Esophagus muscularis mucosa (tissue), 4 donors: ENCODE results near the gene CLIP1. TPM values are rescaled to one million over a fixed set of nuclear protein-coding genes. Genes with fewer than 3 reads are reported as not detected.
A peak's percentile ranks its signal among the peaks of the same experiment; 100 is the strongest.
"Not testable (repeated sequence)": the region's sequence is repeated elsewhere in the genome, so short reads cannot be mapped to it uniquely, and the experiment has no call there.

Experiments used
- DNase-seq: peaks from one replicate; pipeline ENCODE4 v3.0.0-alpha.2; 2017; ENCODE audit errors: extremely low spot score
- H3K27ac ChIP-seq, 4 donors: fragments of 200-600 bp; sonication (generic); replicated peaks in 1 of 4; 1 replicate in 3 of 4; 2 replicates in 1 of 4; pipeline ENCODE4 v1.5.1; 2016 to 2019; ENCODE audit warnings: mild to moderate bottlenecking in 1 of 4
- H3K27me3 ChIP-seq, 4 donors: fragments of 200-600 bp; sonication (generic); one replicate each; pipeline versions ENCODE4 v1.5.1 to v1.6.0; 2016 to 2019
- H3K36me3 ChIP-seq, 4 donors: fragments of 200-600 bp; sonication (generic); one replicate each; pipeline ENCODE4 v1.5.1; 2016 to 2019
- H3K4me1 ChIP-seq, 4 donors: fragments of 200-600 bp; sonication (generic); one replicate each; pipeline ENCODE4 v1.5.1; 2016 to 2019
- H3K4me3 ChIP-seq, 4 donors: fragments of 200-600 bp; sonication (generic); 1 replicate in 2 of 4; 2 replicates in 2 of 4; pipeline ENCODE4 v1.5.1; 2016 to 2019; ENCODE audit warnings: mild to moderate bottlenecking in 4 of 4, moderate library complexity in 1 of 4
- H3K9me3 ChIP-seq, 4 donors: fragments of 200-600 bp; sonication (generic); 1 replicate in 3 of 4; 2 replicates in 1 of 4; pipeline ENCODE4 v1.5.1; 2016 to 2019
- EP300 ChIP-seq: sonication (generic); formaldehyde crosslinking; IDR thresholded peaks from one replicate; pipeline ENCODE4 v1.6.1; 2017; ENCODE audit warnings: antibody characterized with exemption
- POLR2A ChIP-seq: fragments of 450-650 bp; IDR thresholded peaks from one replicate; pipeline ENCODE4 v1.6.1; 2017; ENCODE audit warnings: antibody characterized with exemption, moderate library complexity, mild to moderate bottlenecking, low read depth
- POLR2AphosphoS5 ChIP-seq, 2 donors: sonication (generic); formaldehyde crosslinking; IDR thresholded peaks; one replicate each; pipeline ENCODE4 v1.6.1; 2017; ENCODE audit warnings: antibody characterized with exemption in 2 of 2
- WGBS: methylation state at CpG from one replicate; pipeline ENCODE4 v1.1.5; 2018; 5-methylcytosine and 5-hydroxymethylcytosine counted together
- intact Hi-C: fragments of 100-400 bp; cut with DNase I; formaldehyde crosslinking; loops from one replicate; pipeline ENCODE4 v1.15.1; 2023
- total RNA-seq, 4 donors: library from RNA; depleted of rRNA; stranded (reverse); fragments of >200 nt; gene quantifications; one replicate each; pipeline versions ENCODE4 v1.1.0 to v1.2.1, GENCODE V29; 2016
- TF ChIP-seq, protein P1 (sequence below), 3 experiments: fragments of 200-600 bp in 2 of 3; fragments of 450-650 bp in 1 of 3; sonication (generic) in 2 of 3; IDR thresholded peaks; one replicate each; pipeline ENCODE4 v1.5.1; 2017 to 2019; ENCODE audit warnings: antibody characterized with exemption in 3 of 3, mild to moderate bottlenecking in 2 of 3, moderate library complexity in 1 of 3

Gene CLIP1
- total RNA-seq, 4 donors from 2014 or later, result 234 to 263 (median 250) TPM

DNA sequence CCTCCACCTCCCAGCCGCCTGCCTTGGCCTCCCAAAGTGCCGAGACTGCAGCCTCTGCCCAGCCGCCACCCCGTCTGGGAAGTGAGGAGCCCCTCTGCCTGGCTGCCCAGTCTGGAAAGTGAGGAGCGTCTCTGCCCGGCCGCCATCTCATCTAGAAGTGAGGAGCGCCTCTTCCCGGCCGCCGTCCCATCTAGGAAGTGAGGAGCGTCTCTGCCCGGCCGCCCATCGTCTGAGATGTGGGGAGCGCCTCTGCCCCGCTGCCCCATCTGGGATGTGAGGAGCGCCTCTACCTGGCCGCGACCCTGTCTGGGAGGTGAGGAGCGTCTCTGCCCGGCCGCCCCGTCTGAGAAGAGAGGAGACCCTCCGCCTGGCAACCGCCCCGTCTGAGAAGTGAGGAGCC is 65.5 kb downstream of the CLIP1 start:
- H3K4me3 ChIP-seq, DNase-seq, H3K27me3 ChIP-seq, H3K9me3 ChIP-seq, intact Hi-C loops: not testable (repeated sequence)
- Histone ChIP-seq H3K36me3 (peaks cover 54 to 88% (median 77%) of the 10 kb centered on the region in 4 donors), H3K27ac (peak overlapping the region in 3 of 4 donors; percentile 11 to 44 (median 28)), H3K4me1 (peaks cover 0 to 15% (median 9%) of the 10 kb centered on the region in 4 donors)
- WGBS, result 100% methylated on average over 8 of the region's 27 CpGs

DNA sequence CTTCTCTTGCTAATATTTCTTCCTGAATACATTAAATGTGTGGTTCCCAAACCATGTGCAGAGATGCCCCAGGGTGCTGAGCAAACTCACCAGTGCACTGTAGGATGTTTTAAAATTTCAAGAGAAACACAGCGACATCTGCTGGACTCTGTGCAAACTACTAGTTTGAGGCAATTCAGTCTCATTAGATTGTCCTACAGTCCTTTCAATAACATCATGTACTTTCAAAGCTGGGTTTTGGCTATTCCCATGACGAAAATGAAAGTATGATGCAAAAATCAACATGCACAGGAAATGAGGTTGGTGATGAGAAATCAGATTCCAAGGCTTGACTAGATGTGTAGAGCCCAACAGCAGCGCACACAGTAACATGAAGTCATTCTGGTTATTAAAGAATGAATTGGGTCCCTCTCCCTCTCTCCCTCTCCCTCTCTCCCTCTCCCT is 66.3 kb downstream of the CLIP1 start:
- peaks cover 0 to 18% (median 12%) of the 10 kb centered on the region in 4 donors for H3K4me1 ChIP-seq
- peaks cover 50 to 85% (median 71%) of the 10 kb centered on the region in 4 donors for H3K36me3 ChIP-seq
- no peak for DNase-seq
- peak overlapping the region in 3 of 4 donors; percentile 28 to 44 (median 29) for H3K27ac ChIP-seq
- intact Hi-C loops, result no loop called here
- H3K27me3 ChIP-seq, result no peaks in the 10 kb centered on the region
- no peak overlapping the region for H3K4me3 ChIP-seq
- no peaks in the 10 kb centered on the region for H3K9me3 ChIP-seq
- 45% methylated on average over 3 of the region's 3 CpGs for WGBS
- TF ChIP-seq, protein P1, sequence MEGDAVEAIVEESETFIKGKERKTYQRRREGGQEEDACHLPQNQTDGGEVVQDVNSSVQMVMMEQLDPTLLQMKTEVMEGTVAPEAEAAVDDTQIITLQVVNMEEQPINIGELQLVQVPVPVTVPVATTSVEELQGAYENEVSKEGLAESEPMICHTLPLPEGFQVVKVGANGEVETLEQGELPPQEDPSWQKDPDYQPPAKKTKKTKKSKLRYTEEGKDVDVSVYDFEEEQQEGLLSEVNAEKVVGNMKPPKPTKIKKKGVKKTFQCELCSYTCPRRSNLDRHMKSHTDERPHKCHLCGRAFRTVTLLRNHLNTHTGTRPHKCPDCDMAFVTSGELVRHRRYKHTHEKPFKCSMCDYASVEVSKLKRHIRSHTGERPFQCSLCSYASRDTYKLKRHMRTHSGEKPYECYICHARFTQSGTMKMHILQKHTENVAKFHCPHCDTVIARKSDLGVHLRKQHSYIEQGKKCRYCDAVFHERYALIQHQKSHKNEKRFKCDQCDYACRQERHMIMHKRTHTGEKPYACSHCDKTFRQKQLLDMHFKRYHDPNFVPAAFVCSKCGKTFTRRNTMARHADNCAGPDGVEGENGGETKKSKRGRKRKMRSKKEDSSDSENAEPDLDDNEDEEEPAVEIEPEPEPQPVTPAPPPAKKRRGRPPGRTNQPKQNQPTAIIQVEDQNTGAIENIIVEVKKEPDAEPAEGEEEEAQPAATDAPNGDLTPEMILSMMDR (IDR thresholded peaks at IDR 0.05), result peak; percentile 67 to 82 (median 78)
- TF ChIP-seq EP300, result no peak

DNA sequence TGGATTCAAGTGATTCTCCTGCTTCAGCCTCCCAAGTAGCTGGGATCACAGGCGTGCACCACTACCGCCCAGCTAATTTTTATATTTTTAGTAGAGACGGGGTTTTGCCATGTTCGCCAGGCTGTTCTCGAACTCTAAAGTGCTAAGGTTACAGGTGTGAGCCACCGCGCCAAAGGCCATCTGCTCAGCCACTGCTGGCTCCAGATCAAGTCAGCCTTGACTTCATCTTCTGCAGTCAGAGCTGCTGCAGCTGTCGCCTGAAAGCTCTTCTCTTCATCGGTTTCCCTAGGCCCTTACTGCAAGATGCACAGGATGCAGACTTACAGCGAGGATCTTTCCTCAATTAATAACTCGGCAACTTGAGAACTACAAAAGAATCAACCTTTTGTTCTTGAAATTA is 66.8 kb downstream of the CLIP1 start:
- intact Hi-C loops, result no loop called here

DNA sequence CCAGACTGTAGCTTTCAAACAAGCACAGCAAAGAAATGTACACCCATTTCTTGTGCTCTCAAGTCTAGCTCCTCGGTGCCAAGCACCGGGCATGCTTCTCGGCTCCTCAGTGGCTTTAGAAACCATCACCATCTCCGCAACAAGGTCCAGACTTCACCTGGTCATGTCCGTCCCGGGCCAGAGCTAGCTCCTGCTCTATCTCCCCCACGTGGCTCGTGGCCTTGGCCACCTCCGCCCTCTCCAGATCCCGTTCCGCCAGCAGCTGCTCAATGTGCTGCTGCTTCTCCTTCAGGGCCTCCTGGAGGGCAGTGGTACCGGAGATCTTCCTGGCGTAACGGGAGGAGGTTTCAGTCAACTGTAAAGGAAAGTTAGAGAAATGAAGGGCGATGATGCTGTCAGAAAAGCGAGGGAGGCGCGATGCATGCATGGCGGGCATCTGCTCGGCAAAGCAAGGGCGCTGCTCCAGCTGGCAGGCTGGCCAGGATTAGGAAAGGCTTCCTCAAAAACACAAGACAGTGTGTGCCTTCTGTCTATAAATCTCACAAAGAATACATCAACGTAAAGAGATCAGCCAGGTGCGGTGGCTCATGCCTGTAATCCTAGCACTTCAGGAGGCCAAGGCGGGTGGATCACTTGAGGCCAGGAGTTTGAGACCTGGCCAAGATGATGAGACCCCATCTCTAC is 67.4 kb downstream of the CLIP1 start:
- DNase-seq, result no peak
- TF ChIP-seq EP300 (no peak), POLR2A (no peak), POLR2AphosphoS5 (IDR thresholded peaks at IDR 0.05) (no peak)
- TF ChIP-seq, protein P1 (IDR thresholded peaks at IDR 0.05), result no peak
- H3K36me3 ChIP-seq, result peaks cover 38 to 77% (median 60%) of the 10 kb centered on the region in 4 donors
- no peaks in the 10 kb centered on the region for H3K27me3 ChIP-seq
- no peak overlapping the region for H3K4me3 ChIP-seq
- 90% methylated on average over 24 of the region's 24 CpGs for WGBS
- peaks cover 0 to 29% (median 24%) of the 10 kb centered on the region in 4 donors for H3K4me1 ChIP-seq
- no peaks in the 10 kb centered on the region for H3K9me3 ChIP-seq
- intact Hi-C loops, result no loop called here
- H3K27ac ChIP-seq, result peak overlapping the region in 2 of 4 donors; percentile 29 to 41

More for the DNA sequence above, 66.8 kb downstream of the CLIP1 start:
- Histone ChIP-seq H3K36me3 (peaks cover 44 to 83% (median 66%) of the 10 kb centered on the region in 4 donors), H3K9me3 (no peaks in the 10 kb centered on the region), H3K27ac (peak overlapping the region in 2 of 4 donors; percentile 29 to 41), H3K27me3 (no peaks in the 10 kb centered on the region), H3K4me1 (peaks cover 0 to 23% (median 18%) of the 10 kb centered on the region in 4 donors), H3K4me3 (no peak overlapping the region)
- no peak for TF ChIP-seq EP300
- 68% methylated on average over 11 of the region's 11 CpGs for WGBS
- DNase-seq, result no peak

DNA sequence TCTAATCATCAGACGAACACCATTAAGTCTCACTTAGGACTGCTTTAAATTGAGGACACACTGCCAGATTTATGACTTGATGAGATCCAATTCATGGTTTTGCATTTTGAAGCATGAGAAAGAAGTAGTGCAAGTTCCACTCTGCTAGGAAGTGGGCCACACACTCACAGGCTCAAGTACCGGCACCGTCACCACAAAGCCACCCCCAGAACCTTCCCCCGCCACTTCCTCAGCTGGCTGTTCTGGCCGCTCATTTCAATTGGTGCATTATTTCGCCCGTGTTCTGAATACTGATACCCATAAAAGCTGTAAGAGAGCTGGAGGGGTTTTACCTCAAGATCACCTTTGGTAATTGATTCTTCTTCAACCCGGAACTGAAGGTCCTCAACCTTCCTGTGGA is 70.1 kb downstream of the CLIP1 start:
- 88% methylated on average over 8 of the region's 8 CpGs for WGBS
- Histone ChIP-seq H3K36me3 (peaks cover 35 to 81% (median 55%) of the 10 kb centered on the region in 4 donors), H3K4me3 (no peak overlapping the region), H3K27ac (no peak overlapping the region), H3K27me3 (no peaks in the 10 kb centered on the region), H3K9me3 (no peaks in the 10 kb centered on the region), H3K4me1 (peaks cover 0 to 33% (median 28%) of the 10 kb centered on the region in 4 donors)
- DNase-seq, result no peak
- TF ChIP-seq EP300 (no peak), POLR2AphosphoS5 (IDR thresholded peaks at IDR 0.05) (no peak), POLR2A (no peak)
- TF ChIP-seq, protein P1 (IDR thresholded peaks at IDR 0.05), result no peak
- intact Hi-C loops, result no loop called here
